ENCODE data around the gene GALNT17.

The GALNT17 gene

DNA sequence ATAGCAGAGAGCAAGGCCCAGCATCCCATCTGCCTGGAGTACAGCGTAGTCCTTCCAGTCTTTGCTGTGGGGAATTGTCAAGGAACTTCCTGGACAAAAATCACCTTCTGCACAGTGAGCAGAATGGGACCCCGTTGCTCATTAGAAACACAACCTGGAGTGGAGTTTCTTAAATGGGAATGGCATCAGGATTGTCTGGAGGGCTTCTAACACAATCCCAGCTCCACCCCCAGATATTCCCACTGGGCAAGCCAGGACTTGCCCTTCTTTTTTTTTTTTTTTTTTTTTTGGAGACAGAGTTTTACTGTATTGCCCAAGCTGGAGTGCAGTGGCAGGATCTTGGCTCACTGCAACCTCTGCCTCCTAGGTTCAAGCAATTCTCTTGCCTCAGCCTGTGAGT, 356.4 kb downstream of the GALNT17 start:
- DNase-seq (ENCODE audit: low read depth), result no peak
- TF ChIP-seq CTCF (IDR thresholded peaks at IDR 0.05; ENCODE audit: control insufficient read depth, insufficient read depth, low read depth, low read length, missing control alignments), result no peak
- H3K4me3 ChIP-seq (ENCODE audit: control insufficient read depth, low read depth, low read length), result no peak overlapping the region

DNA sequence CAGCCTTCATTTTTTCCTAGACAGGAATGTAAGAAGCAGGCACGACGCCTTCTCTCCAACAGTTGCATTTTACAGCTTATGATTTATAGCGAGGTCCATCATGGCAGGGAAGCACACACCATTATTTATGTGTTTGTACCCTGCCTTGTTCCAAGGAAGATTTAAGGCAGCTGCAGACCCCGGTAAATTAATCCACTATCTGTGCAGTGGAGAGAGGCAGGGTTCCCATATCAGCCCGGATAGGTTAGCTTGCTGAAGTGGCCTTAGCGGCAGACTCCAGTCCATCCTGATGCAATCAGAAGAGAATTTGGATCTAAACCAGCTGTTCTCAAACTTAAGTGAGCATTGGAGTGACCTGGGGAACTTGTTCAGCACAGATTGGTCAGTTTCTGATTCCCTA, 359.4 kb downstream of the GALNT17 start:
- no peak for DNase-seq (ENCODE audit: low read depth)
- no peak overlapping the region for H3K4me3 ChIP-seq (ENCODE audit: control insufficient read depth, low read depth, low read length)
- no peak for TF ChIP-seq CTCF (IDR thresholded peaks at IDR 0.05; ENCODE audit: control insufficient read depth, insufficient read depth, low read depth, low read length, missing control alignments)

- DNase-seq (ENCODE audit: low read depth), result no peak
- H3K4me3 ChIP-seq (ENCODE audit: control insufficient read depth, low read depth, low read length), result no peak overlapping the region
- no peak for TF ChIP-seq CTCF (IDR thresholded peaks at IDR 0.05; ENCODE audit: control insufficient read depth, insufficient read depth, low read depth, low read length, missing control alignments)
These were observed 363.9 kb downstream of the GALNT17 start for GRCh38 chr7:71495828-71496227.

DNA sequence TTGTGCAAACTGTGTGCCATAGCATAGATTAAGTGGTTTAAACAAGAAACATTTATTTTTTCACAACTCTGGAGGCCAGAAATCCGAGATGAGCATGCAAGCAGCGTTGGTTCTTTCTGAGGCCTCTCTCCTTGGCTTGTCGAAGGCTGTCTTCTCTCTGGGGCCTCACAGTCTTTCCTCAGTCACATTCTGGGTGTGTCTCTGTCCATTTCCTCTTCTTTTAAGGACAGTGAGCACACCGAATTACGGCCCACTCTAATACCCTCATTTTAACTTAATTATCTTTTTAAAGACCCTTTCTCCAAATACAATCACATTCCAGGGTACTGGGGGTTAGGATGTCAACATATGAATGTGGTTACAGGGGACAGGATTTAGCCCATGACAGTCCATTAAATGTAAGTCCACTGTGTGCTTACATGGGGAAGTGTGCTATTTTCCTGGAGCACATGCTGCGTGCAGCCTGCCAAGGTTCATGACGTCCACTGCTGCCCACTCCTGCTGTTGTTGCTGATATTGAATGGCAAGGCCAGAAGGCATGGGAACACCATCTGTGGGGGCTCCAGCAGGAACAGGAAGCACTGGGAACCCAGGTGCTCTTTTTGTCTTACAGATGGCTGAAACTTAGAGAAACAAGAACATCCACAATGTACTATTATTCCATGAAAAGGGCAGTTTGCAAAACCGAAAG, 365.5 kb downstream of the GALNT17 start:
- no peak overlapping the region for H3K4me3 ChIP-seq (ENCODE audit: control insufficient read depth, low read depth, low read length)
- no peak for DNase-seq (ENCODE audit: low read depth)
- no peak for TF ChIP-seq CTCF (IDR thresholded peaks at IDR 0.05; ENCODE audit: control insufficient read depth, insufficient read depth, low read depth, low read length, missing control alignments)

DNA sequence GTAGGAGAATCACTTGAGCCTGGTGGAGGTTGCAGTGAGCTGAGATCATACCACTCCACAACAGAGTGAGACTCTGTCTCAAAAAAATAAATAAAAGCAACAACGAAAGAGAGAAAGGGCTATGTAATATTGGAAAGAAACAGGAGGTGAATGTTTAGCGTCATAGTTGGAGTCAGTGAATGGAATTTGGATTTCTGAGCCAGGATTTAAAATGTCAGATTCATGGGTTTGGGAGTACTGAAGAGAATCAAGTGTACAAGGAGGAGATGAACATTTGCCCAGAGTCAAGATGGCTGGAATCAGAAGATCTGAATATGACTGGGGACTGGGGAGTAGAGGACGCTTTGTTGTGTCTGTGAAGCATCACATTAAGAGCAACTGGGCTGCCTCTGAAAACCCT, 366.4 kb downstream of the GALNT17 start:
- no peak for DNase-seq (ENCODE audit: low read depth)
- no peak for TF ChIP-seq CTCF (IDR thresholded peaks at IDR 0.05; ENCODE audit: control insufficient read depth, insufficient read depth, low read depth, low read length, missing control alignments)
- no peak overlapping the region for H3K4me3 ChIP-seq (ENCODE audit: control insufficient read depth, low read depth, low read length)

DNA sequence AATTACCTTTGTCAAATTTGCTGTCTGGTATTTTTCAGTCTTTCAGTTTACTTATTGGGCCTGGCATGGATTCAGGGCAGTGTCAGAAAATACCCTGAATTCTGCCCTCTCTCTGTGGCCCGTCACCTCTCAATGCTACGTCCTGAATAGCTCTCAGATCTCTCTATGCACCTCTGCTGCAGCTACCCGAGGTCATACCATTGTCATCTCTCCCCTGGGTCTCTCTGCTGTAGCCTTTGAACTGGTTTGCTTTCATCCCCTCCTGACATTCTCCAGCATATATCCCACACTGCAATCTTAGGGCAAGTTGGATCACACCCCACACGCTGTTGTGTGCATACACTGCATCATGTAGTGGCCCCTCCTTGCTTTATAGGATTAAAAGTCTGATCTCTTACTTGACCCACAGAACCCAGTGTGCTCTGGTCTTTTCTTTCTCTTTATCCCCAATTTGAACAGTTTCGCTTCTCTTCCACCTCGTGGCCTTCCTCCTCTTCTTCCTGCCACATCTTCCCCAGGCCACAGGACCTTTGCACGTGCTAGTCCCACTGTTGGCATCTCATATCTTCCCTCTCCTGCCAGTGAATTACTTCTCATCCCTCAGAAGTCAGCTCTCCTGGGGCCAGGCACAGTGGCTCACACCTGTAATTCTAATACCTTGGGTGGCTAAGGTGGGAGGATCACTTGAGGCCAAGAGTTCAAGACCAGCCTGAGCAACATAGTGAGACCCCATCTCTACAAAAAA, 372.9 kb downstream of the GALNT17 start:
- DNase-seq (ENCODE audit: low read depth), result no peak

More for the DNA sequence above, 372.9 kb downstream of the GALNT17 start:
- no peak for TF ChIP-seq CTCF (IDR thresholded peaks at IDR 0.05; ENCODE audit: control insufficient read depth, insufficient read depth, low read depth, low read length, missing control alignments)
- no peak overlapping the region for H3K4me3 ChIP-seq (ENCODE audit: control insufficient read depth, low read depth, low read length)
